GM12892 (cell line): ENCODE measurements around the gene ULK3.

Experiments
- POLR2A ChIP-seq: IDR thresholded peaks from 2 replicates; pipeline ENCODE4 v1.6.1; 2011; ENCODE audit warnings: low read depth, low read length, control low read depth
- TAF1 ChIP-seq: IDR thresholded peaks from 2 replicates; pipeline ENCODE4 v1.6.1; 2011; ENCODE audit warnings: low read depth, mild to moderate bottlenecking, control low read depth, low read length, borderline replicate concordance

GRCh38 chr15:74838137-74838516, 4.8 kb downstream of the ULK3 start:
- TF ChIP-seq TAF1 (no peak), POLR2A (no peak)
